ENCODE data around the gene DAO.
"Not testable (repeated sequence)": the region's sequence is repeated elsewhere in the genome, so short reads cannot be mapped to it uniquely, and the experiment has no call there.

DAO gene

GRCh38 chr12:108852674-108853309 lies 27.1 kb upstream of the DAO start:
- Histone ChIP-seq H3K9me3 (ENCODE audit: low read length) (no peaks in the 10 kb centered on the region), H3K4me1 (ENCODE audit: insufficient read depth, low read length) (peaks cover 50% of the 10 kb centered on the region), H3K4me3 (ENCODE audit: low read depth in 1 of 2, low read length in 2 of 2) (no peak overlapping the region), H3K36me3 (ENCODE audit: insufficient read depth, low read length) (peaks cover 13% of the 10 kb centered on the region), H3K27ac (ENCODE audit: low read depth, low read length) (no peak overlapping the region), H3K27me3 (ENCODE audit: control insufficient read depth in 1 of 2, insufficient read depth in 2 of 2, low read length in 2 of 2) (no peaks in the 10 kb centered on the region), H3K9ac (ENCODE audit: low read length) (no peak overlapping the region)

GRCh38 chr12:108853426-108853825 lies 26.5 kb upstream of the DAO start:
- Histone ChIP-seq H3K36me3 (ENCODE audit: insufficient read depth, low read length) (peaks cover 7% of the 10 kb centered on the region), H3K27ac (ENCODE audit: low read depth, low read length) (peak overlapping the region; percentile 74), H3K9me3 (ENCODE audit: low read length) (no peaks in the 10 kb centered on the region), H3K4me3 (ENCODE audit: low read depth in 1 of 2, low read length in 2 of 2) (no peak overlapping the region), H3K4me1 (ENCODE audit: insufficient read depth, low read length) (peaks cover 53% of the 10 kb centered on the region), H3K27me3 (ENCODE audit: control insufficient read depth in 1 of 2, insufficient read depth in 2 of 2, low read length in 2 of 2) (no peaks in the 10 kb centered on the region), H3K9ac (ENCODE audit: low read length) (no peak overlapping the region)

- peaks cover under 1% of the 10 kb centered on the region for H3K36me3 ChIP-seq (ENCODE audit: insufficient read depth, low read length)
- no peaks in the 10 kb centered on the region for H3K27me3 ChIP-seq (ENCODE audit: control insufficient read depth in 1 of 2, insufficient read depth in 2 of 2, low read length in 2 of 2)
- peak overlapping the region; percentile 33 for H3K9ac ChIP-seq (ENCODE audit: low read length)
- H3K27ac ChIP-seq (ENCODE audit: low read depth, low read length) = peak overlapping the region; percentile 67
- H3K4me1 ChIP-seq (ENCODE audit: insufficient read depth, low read length) = peaks cover 55% of the 10 kb centered on the region
- no peak overlapping the region for H3K4me3 ChIP-seq (ENCODE audit: low read depth in 1 of 2, low read length in 2 of 2)
- H3K9me3 ChIP-seq (ENCODE audit: low read length) = no peaks in the 10 kb centered on the region
Observed at GRCh38 chr12:108853981-108854446, 25.9 kb upstream of the DAO start.

- no peaks in the 10 kb centered on the region for H3K27me3 ChIP-seq (ENCODE audit: control insufficient read depth in 1 of 2, insufficient read depth in 2 of 2, low read length in 2 of 2)
- peak overlapping the region; percentile 80 for H3K27ac ChIP-seq (ENCODE audit: low read depth, low read length)
- peak overlapping the region; percentile 33 for H3K9ac ChIP-seq (ENCODE audit: low read length)
- H3K9me3 ChIP-seq (ENCODE audit: low read length) = no peaks in the 10 kb centered on the region
- no peak overlapping the region for H3K4me3 ChIP-seq (ENCODE audit: low read depth in 1 of 2, low read length in 2 of 2)
- no peaks in the 10 kb centered on the region for H3K36me3 ChIP-seq (ENCODE audit: insufficient read depth, low read length)
- H3K4me1 ChIP-seq (ENCODE audit: insufficient read depth, low read length) = peaks cover 55% of the 10 kb centered on the region
Observed at GRCh38 chr12:108854451-108855283, 25.2 kb upstream of the DAO start.

- Histone ChIP-seq H3K9ac (ENCODE audit: low read length) (peak overlapping the region; percentile 86), H3K4me1 (ENCODE audit: insufficient read depth, low read length) (peaks cover 55% of the 10 kb centered on the region), H3K27ac (ENCODE audit: low read depth, low read length) (peak overlapping the region; percentile 80), H3K9me3 (ENCODE audit: low read length) (no peaks in the 10 kb centered on the region), H3K36me3 (ENCODE audit: insufficient read depth, low read length) (no peaks in the 10 kb centered on the region), H3K27me3 (ENCODE audit: control insufficient read depth in 1 of 2, insufficient read depth in 2 of 2, low read length in 2 of 2) (no peaks in the 10 kb centered on the region), H3K4me3 (ENCODE audit: low read depth in 1 of 2, low read length in 2 of 2) (peak overlapping the region in 1 of 2 donors; percentile 83)
Observed at GRCh38 chr12:108855284-108856169, 24.4 kb upstream of the DAO start.

GRCh38 chr12:108856170-108856427 lies 23.8 kb upstream of the DAO start:
- Histone ChIP-seq H3K27ac (ENCODE audit: low read depth, low read length) (peak overlapping the region; percentile 80), H3K36me3 (ENCODE audit: insufficient read depth, low read length) (no peaks in the 10 kb centered on the region), H3K9ac (ENCODE audit: low read length) (peak overlapping the region; percentile 86), H3K4me3 (ENCODE audit: low read depth in 1 of 2, low read length in 2 of 2) (peak overlapping the region; percentile 18 to 83), H3K27me3 (ENCODE audit: control insufficient read depth in 1 of 2, insufficient read depth in 2 of 2, low read length in 2 of 2) (no peaks in the 10 kb centered on the region), H3K4me1 (ENCODE audit: insufficient read depth, low read length) (peaks cover 50% of the 10 kb centered on the region), H3K9me3 (ENCODE audit: low read length) (no peaks in the 10 kb centered on the region)

- Histone ChIP-seq H3K27ac (ENCODE audit: low read depth, low read length) (peak overlapping the region; percentile 80), H3K9me3 (ENCODE audit: low read length) (no peaks in the 10 kb centered on the region), H3K27me3 (ENCODE audit: control insufficient read depth in 1 of 2, insufficient read depth in 2 of 2, low read length in 2 of 2) (no peaks in the 10 kb centered on the region), H3K4me1 (ENCODE audit: insufficient read depth, low read length) (peaks cover 45% of the 10 kb centered on the region), H3K9ac (ENCODE audit: low read length) (peak overlapping the region; percentile 86), H3K4me3 (ENCODE audit: low read depth in 1 of 2, low read length in 2 of 2) (peak overlapping the region; percentile 18 to 83), H3K36me3 (ENCODE audit: insufficient read depth, low read length) (no peaks in the 10 kb centered on the region)
Observed at GRCh38 chr12:108856428-108857157, 23.3 kb upstream of the DAO start.

- Histone ChIP-seq H3K9ac (ENCODE audit: low read length) (peak overlapping the region; percentile 86), H3K4me3 (ENCODE audit: low read depth in 1 of 2, low read length in 2 of 2) (peak overlapping the region; percentile 18 to 83), H3K27ac (ENCODE audit: low read depth, low read length) (peak overlapping the region; percentile 80), H3K4me1 (ENCODE audit: insufficient read depth, low read length) (peaks cover 44% of the 10 kb centered on the region), H3K27me3 (ENCODE audit: control insufficient read depth in 1 of 2, insufficient read depth in 2 of 2, low read length in 2 of 2) (no peaks in the 10 kb centered on the region), H3K9me3 (ENCODE audit: low read length) (no peaks in the 10 kb centered on the region), H3K36me3 (ENCODE audit: insufficient read depth, low read length) (no peaks in the 10 kb centered on the region)
Observed at GRCh38 chr12:108857158-108857407, 22.8 kb upstream of the DAO start.

GRCh38 chr12:108858311-108859074 lies 21.4 kb upstream of the DAO start:
- Histone ChIP-seq H3K9me3 (ENCODE audit: low read length) (no peaks in the 10 kb centered on the region), H3K9ac (ENCODE audit: low read length) (no peak overlapping the region), H3K27ac (ENCODE audit: low read depth, low read length) (peak overlapping the region; percentile 38), H3K27me3 (ENCODE audit: control insufficient read depth in 1 of 2, insufficient read depth in 2 of 2, low read length in 2 of 2) (no peaks in the 10 kb centered on the region), H3K4me3 (ENCODE audit: low read depth in 1 of 2, low read length in 2 of 2) (peak overlapping the region; percentile 26 to 57), H3K36me3 (ENCODE audit: insufficient read depth, low read length) (no peaks in the 10 kb centered on the region), H3K4me1 (ENCODE audit: insufficient read depth, low read length) (peaks cover 31% of the 10 kb centered on the region)

GRCh38 chr12:108859141-108859922 lies 20.6 kb upstream of the DAO start:
- not testable (repeated sequence) for H3K4me3 ChIP-seq (ENCODE audit: low read depth in 1 of 2, low read length in 2 of 2); H3K36me3 ChIP-seq (ENCODE audit: insufficient read depth, low read length); H3K9ac ChIP-seq (ENCODE audit: low read length); H3K9me3 ChIP-seq (ENCODE audit: low read length); H3K27me3 ChIP-seq (ENCODE audit: control insufficient read depth in 1 of 2, insufficient read depth in 2 of 2, low read length in 2 of 2)
- H3K27ac ChIP-seq (ENCODE audit: low read depth, low read length) = peak overlapping the region; percentile 38
- H3K4me1 ChIP-seq (ENCODE audit: insufficient read depth, low read length) = peaks cover 23% of the 10 kb centered on the region

All from muscle layer of colon (tissue), 2 donors.